NOMO-1 treated with DMSO at 0.1 percent for 48 hours (cell line): ENCODE measurements around the gene CXCR1.
"Not testable (repeated sequence)": the region's sequence is repeated elsewhere in the genome, so short reads cannot be mapped to it uniquely, and the experiment has no call there.

Experiments
- DNase-seq: peaks from one replicate; lab custom pipeline; 2025; ENCODE audit not compliant: unreplicated experiment; lab: John Stamatoyannopoulos, UW

CXCR1 gene

DNA sequence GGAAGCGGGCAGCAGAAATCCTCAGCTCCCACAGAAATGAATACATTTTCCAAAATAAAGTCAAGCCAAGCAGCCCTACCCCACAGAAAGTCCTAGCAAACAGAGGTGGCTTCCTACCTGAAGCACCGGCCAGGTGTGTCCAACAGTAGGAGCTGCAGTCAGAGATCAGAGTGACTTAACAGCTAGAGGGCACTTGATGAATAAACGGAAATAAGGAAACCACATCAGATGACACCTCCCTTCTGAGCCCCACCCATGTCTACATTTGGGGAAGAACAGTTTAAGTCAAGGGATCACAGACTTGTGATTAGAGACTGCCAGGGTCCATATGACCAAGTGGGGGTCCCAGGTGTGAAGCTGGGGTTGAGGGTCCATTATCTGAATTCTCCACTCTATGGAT, at the start of gene CXCR1:
CXCR1 (minus strand) TSS at position 172 of the 400 bp plus-strand sequence. CDS start 1,751 bp downstream, outside the sequence.
- DNase-seq = peak; percentile 85

DNA sequence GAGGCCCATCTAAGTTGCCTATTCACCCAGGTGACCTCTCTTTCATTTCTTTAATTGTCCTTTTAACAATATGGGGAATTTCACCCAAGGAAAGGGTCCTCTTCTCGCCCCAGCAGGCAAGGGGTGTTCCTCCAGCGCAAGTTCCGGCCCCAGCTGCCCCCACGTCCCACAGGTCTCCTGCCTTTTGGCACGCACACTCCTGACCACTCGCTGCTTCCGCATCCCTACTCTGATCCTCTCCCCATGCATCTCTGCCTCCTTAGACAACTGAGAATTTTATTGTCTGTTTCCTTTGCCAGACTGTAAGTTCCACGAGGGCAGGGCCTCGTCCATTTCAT, 49.5 kb upstream of the CXCR1 start:
- no peak for DNase-seq

DNA sequence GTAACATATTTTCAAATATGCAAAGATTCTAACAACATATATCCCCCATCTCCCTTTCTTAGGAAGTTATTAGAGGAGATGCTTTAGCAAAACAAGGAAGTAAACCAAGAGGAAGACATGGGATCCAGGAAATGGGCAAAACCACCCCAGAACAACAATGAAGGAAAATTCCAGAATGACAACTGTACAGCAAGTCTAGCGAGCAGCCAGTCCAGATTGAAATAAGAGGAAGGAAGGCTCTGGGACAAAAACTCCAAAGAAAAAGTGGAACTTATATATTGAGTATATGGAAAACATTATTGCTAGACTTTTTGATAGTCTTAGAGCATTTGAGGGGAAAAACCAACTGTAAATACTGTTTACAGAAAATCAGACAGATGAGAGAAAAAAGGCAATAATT, 47.4 kb upstream of the CXCR1 start:
- no peak for DNase-seq

- no peak for DNase-seq
These were observed 42.3 kb upstream of the CXCR1 start for GRCh38 chr2:218209078-218209477.

- DNase-seq = no peak
These were observed 35.5 kb upstream of the CXCR1 start for GRCh38 chr2:218202266-218202665.

- no peak for DNase-seq
These were observed 30.2 kb upstream of the CXCR1 start for GRCh38 chr2:218196974-218197373.

- DNase-seq = no peak
These were observed 28.1 kb upstream of the CXCR1 start for GRCh38 chr2:218194880-218195279.

DNA sequence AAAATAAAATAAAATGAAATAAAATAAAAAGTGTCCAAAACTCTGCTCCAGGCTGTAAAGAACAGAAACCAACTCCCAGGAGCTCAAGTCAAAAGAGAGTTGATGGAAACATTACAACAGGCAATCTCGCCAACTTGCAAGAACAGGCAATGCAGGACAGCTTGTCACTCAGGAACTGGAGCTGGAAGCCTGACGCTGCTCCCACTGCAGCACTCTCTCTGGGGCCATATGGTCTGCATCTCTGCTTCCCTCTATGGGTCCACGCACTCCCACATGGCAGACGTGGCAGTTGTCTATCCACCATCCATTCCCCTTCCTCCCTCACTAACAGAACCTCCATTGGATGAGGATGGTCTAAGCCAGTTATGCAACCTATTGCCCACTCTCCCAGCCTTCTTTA, 26.9 kb upstream of the CXCR1 start:
- DNase-seq = no peak

DNA sequence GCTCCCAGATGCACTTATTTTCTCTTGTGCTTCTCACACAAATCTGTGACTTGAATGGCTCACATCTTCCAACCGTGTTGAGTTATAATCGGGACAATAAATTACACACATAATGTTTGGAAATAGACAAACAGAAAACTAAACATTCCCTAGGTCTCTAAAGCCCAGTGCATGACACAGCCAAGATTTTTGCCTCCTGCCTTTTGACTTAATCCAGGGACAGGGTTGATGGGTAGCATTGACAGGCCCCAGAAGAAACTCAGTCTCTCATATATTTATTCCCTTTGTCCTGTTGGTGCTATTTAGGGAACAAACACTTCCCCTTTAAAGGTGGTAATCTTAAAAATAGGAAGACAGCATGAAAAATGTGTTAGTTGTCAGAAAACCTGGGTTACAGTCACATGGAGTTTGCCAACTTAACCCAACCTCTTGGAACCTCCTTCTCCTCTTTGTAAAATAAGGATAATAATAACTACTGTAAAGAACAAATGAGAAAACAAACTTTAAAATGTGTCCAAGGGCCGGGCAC, 26.2 kb upstream of the CXCR1 start:
- peak; percentile 40 for DNase-seq

DNA sequence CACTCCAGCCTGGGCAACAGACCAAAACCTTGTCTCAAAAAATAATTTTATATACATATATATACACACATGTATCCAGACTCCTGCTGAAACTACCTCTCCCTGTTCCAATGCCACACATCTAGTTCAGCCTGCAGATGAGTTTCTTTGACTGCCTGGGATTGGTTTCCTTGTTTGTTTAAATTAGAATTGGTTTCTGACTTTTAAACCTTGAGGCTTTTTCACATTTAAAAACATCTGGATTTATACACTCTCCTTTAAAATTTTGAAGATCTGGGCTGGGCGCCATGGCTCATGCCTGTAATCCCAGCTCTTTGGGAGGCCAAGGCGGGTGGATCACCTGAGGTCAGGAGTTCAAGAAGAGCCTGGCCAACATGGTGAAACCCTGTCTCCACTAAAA, 21.8 kb upstream of the CXCR1 start:
- no peak for DNase-seq

DNA sequence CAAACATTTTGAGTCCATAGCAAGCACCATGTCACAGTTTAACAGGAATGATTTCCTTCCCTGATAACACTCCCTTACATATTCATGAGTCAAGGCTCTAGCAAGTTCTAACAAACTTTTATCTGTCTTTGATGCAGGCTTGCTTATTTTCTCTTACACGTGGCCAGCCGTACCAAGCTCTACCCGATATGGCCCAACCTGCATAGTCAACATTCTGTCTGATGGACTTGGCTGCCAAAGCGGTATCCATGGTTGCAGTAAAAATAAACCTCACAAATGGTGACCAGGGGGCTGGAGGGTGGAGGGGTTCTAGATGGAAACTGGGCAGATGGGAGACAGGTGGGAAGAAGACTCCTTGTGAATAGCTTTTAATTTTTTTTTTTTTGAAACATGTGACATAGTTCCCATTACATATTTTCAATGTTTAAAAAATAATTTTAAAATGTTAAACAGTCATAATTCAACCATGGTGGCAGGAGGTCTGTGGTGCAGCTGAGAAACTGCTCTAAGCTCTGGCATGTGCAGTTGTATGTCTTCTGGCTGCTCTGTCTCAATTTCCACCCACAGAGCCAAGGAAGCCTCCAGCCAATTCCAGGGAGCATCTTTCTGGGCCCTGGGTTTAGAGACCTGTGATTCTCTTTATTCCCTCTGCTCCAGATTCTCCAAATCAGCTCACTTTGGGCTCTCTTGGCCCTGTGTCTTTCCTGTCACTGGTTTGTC, 20.7 kb upstream of the CXCR1 start:
- DNase-seq = no peak

DNA sequence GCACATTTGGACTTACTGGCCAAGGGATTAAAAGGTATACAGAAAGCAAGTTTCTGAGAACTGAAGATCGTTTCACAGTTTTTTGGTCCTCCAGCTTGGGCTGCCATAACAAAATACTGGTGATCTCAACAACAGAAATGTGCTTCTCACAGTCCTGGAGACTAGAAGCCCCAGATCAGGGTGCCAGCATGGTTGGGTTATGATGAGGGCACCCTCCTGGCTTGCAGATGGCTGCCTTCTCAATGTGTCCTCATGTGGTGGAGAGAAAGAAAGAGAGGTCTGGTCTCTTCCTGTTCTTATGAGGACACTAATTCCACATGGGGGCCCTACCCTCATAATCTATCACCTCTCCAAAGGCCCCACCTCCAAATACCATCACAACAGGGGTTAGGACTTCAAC, 20.1 kb upstream of the CXCR1 start:
- no peak for DNase-seq

- peak; percentile 74 for DNase-seq
These were observed 19.6 kb upstream of the CXCR1 start for GRCh38 chr2:218186355-218186766.

DNA sequence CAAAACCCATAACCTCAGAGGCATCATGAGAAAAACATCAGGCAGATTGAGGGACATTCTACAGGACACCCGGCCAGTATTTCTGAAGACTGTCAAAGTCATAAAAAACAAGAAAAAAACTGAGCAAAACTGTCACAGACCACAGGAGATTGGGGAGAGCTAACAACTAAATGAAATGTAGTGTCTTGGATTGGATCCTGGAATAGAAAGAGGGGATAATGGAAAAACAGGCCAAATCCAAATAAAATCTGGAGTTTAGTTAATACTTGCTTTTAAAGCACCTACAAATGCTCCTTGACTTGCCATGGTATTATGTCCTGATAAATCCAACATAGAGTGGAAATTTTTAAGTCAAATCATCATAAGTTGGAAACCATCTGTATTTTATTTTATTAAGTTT, 17.6 kb upstream of the CXCR1 start:
- no peak for DNase-seq

GRCh38 chr2:218180467-218181114, 13.8 kb upstream of the CXCR1 start:
- no peak for DNase-seq

DNA sequence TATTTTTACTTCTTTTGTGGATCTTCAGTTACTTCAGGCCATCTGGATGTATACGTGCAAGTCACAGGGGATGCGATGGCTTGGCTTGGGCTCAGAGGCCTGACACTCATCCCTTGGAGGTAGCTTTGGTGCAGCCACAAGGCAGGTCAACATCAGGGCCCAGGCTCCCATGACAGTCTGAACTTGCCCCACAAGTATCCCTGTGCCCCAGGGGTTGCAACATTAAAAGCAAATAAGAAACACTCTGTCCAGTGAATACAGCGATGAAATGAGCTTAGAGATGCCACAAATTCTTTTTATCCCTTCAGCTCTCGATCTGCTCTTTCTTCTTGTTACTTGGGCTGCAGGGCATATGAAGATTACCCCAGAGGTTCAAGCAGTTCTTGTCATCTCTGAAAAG, 13.0 kb upstream of the CXCR1 start:
- DNase-seq = no peak

GRCh38 chr2:218172845-218173244, 6.1 kb upstream of the CXCR1 start:
- no peak for DNase-seq

- DNase-seq = not testable (repeated sequence)
These were observed 5.0 kb upstream of the CXCR1 start for GRCh38 chr2:218171744-218172143.

GRCh38 chr2:218169757-218170546, 3.2 kb upstream of the CXCR1 start:
- no peak for DNase-seq

DNA sequence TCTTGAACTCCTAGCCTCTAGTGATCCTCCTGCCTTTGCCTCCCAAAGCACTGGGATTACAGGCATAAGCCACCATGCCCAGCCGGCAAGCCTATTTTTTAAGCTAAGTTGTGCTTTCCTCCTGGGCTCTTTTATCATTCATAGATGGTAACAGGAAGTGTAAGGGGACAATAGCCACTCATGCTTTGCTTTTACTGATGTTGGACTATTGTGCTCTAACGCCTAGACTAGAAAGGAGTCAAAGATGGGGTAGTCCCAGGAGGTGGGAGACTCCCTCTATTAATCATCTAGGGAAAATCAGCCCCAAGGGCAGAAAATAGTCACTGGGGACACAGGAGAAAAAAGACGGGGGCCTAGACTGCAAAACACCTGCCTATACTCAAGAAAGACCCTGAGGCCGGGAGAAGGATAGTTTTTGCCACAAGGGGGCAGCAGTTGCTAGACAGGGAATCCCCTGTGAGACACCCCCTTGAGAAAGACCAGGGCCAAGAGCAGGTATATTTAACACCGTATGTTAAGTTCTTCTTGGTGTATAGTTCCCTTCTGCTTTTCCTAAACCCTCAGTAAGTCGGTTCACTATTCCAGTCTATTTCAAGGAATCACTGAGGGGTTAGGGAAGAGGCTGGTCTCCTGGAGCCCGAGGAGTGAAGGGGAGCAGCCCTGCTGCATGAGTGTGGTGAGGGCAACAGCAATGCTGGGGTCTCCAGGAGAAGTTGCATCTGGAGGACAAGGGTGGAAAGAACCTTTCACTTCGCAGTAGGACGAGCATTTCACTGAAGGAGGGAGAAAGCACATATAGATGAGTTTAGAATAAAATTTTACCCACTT, 2.1 kb upstream of the CXCR1 start:
- peak; percentile 47 for DNase-seq

DNA sequence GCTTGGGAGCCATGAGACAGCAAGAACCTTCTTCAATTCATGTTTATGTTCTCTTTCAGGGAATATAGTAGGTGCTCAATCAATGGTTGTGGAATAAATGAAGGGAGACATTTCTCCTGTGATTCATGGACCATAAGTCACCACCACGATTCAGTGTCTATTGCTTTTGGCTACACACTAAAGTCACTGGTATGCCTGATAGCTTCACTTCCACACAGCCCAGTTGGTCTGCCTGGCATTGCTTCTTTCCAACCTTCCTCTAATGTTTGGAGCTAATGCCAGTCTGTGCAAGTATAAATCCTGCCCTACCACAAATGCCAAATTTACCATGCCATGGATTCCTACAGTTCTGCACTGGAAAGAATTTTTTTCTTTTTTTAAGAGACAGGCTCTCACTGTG, 1.3 kb upstream of the CXCR1 start:
- DNase-seq = no peak
